GM18909 (cell line): Measurements from ENCODE around the gene BCKDHB.
"Not testable (repeated sequence)": the region's sequence is repeated elsewhere in the genome, so short reads cannot be mapped to it uniquely, and the experiment has no call there.

ENCODE experiments used
- ATAC-seq: cut with Tn5 transposase; IDR thresholded peaks from one replicate; pipeline ENCODE4 v1.9.1; 2021; ENCODE audit warnings: mild to moderate bottlenecking; ENCODE audit not compliant: unreplicated experiment, poor library complexity

Gene BCKDHB

GRCh38 chr6:80249897-80250296 lies 143.4 kb downstream of the BCKDHB start:
- no peak for ATAC-seq

- ATAC-seq: no peak
These were observed 144.0 kb downstream of the BCKDHB start for GRCh38 chr6:80250391-80250997.

- no peak for ATAC-seq
These were observed 144.8 kb downstream of the BCKDHB start for GRCh38 chr6:80251321-80251720.

GRCh38 chr6:80254716-80255115 lies 148.2 kb downstream of the BCKDHB start:
- ATAC-seq: no peak

- ATAC-seq: no peak
These were observed 150.2 kb downstream of the BCKDHB start for GRCh38 chr6:80256691-80257090.

- no peak for ATAC-seq
These were observed 152.6 kb downstream of the BCKDHB start for GRCh38 chr6:80259118-80259517.

GRCh38 chr6:80263585-80263984 lies 157.1 kb downstream of the BCKDHB start:
- ATAC-seq: no peak

GRCh38 chr6:80268865-80269730 lies 162.6 kb downstream of the BCKDHB start:
- ATAC-seq: no peak

- no peak for ATAC-seq
These were observed 164.6 kb downstream of the BCKDHB start for GRCh38 chr6:80271074-80271473.

- ATAC-seq: no peak
These were observed 166.5 kb downstream of the BCKDHB start for GRCh38 chr6:80272988-80273387.

- no peak for ATAC-seq
These were observed 170.4 kb downstream of the BCKDHB start for GRCh38 chr6:80276861-80277260.

- ATAC-seq: no peak
These were observed 171.0 kb downstream of the BCKDHB start for GRCh38 chr6:80277501-80277900.

GRCh38 chr6:80280262-80281010 lies 174.0 kb downstream of the BCKDHB start:
- no peak for ATAC-seq

- no peak for ATAC-seq
These were observed 176.6 kb downstream of the BCKDHB start for GRCh38 chr6:80282913-80283554.

- ATAC-seq: no peak
These were observed 180.6 kb downstream of the BCKDHB start for GRCh38 chr6:80287112-80287511.

- no peak for ATAC-seq
These were observed 181.1 kb downstream of the BCKDHB start for GRCh38 chr6:80287607-80288006.

GRCh38 chr6:80289727-80290126 lies 183.3 kb downstream of the BCKDHB start:
- ATAC-seq: no peak

- ATAC-seq: not testable (repeated sequence)
These were observed 188.1 kb downstream of the BCKDHB start for GRCh38 chr6:80294531-80294930.

- no peak for ATAC-seq
These were observed 196.2 kb downstream of the BCKDHB start for GRCh38 chr6:80302716-80303115.

GRCh38 chr6:80304014-80304413 lies 197.5 kb downstream of the BCKDHB start:
- ATAC-seq: no peak

- ATAC-seq: no peak
These were observed 208.1 kb downstream of the BCKDHB start for GRCh38 chr6:80314531-80314930.
